Measurements from ENCODE around the gene ENTHD1. TPM values are rescaled to one million over a fixed set of nuclear protein-coding genes. Genes with fewer than 3 reads are reported as not detected.

ENTHD1 gene
- total RNA-seq, 1 donor from 2014 or later, result not detected

GRCh38 chr22:39723899-39724351 lies 169.6 kb downstream of the ENTHD1 start:
- no peak overlapping the region for H3K27ac Mint-ChIP-seq (ENCODE audit: unreplicated experiment)
- no peak overlapping the region for H3K4me3 Mint-ChIP-seq (ENCODE audit: unreplicated experiment)
- peaks cover 31% of the 10 kb centered on the region for H3K27me3 Mint-ChIP-seq (ENCODE audit: low read depth)
- no peak for DNase-seq (ENCODE audit: low spot score)
- no peak for TF ChIP-seq CTCF (IDR thresholded peaks at IDR 0.05)
- H3K4me1 Mint-ChIP-seq (ENCODE audit: low read depth), result no peaks in the 10 kb centered on the region
- H3K9me3 Mint-ChIP-seq (ENCODE audit: low read depth), result no peaks in the 10 kb centered on the region
- no peaks in the 10 kb centered on the region for H3K36me3 Mint-ChIP-seq (ENCODE audit: low read depth)

DNA sequence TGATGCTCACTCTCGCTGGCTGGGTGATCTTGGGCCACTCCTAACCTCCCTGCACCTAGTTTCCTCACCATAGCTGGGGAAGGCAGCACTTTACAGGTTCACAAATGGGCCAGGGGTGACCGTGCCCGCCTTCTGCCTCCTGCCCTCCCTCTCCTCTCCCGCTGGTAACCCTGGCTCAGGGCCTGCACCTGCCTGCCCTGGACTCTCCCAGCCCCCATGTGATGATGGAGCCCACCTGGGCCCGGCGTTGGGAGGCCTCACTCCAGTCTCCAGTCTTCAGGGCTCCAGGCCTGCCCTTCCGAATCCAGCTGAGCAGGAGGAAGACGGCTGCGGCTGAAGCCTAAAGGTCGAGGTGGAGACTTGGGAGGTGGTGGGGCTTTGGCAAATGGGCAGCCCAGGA lies 170.1 kb downstream of the ENTHD1 start:
- H3K4me1 Mint-ChIP-seq (ENCODE audit: low read depth), result no peaks in the 10 kb centered on the region
- H3K4me3 Mint-ChIP-seq (ENCODE audit: unreplicated experiment), result no peak overlapping the region
- no peaks in the 10 kb centered on the region for H3K36me3 Mint-ChIP-seq (ENCODE audit: low read depth)
- DNase-seq (ENCODE audit: low spot score), result no peak
- no peaks in the 10 kb centered on the region for H3K9me3 Mint-ChIP-seq (ENCODE audit: low read depth)
- no peak overlapping the region for H3K27ac Mint-ChIP-seq (ENCODE audit: unreplicated experiment)
- no peak for TF ChIP-seq CTCF (IDR thresholded peaks at IDR 0.05)
- H3K27me3 Mint-ChIP-seq (ENCODE audit: low read depth), result peaks cover 31% of the 10 kb centered on the region

DNA sequence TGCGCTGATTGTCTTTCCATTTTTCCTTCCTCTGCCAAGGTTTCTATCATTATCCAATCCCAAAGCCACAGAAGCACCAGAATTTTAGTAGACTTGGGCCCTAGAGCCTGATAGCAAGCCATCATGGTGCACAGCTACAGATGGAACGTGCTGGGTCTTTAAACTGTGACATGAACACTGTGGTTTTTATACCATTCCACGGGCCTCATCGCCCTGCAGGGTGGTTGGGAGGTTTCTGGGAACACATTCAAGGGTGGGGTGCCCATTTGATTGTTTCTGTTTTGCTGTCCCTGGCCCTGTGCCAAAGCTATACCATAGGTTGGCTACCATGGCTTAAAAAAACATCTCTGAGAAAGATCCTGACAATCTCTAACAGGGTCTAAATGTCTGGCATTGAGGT lies 171.1 kb downstream of the ENTHD1 start:
- DNase-seq (ENCODE audit: low spot score), result no peak
- Mint-ChIP-seq H3K4me1 (ENCODE audit: low read depth) (no peaks in the 10 kb centered on the region), H3K9me3 (ENCODE audit: low read depth) (no peaks in the 10 kb centered on the region), H3K36me3 (ENCODE audit: low read depth) (no peaks in the 10 kb centered on the region), H3K27ac (ENCODE audit: unreplicated experiment) (no peak overlapping the region), H3K4me3 (ENCODE audit: unreplicated experiment) (no peak overlapping the region), H3K27me3 (ENCODE audit: low read depth) (peaks cover 30% of the 10 kb centered on the region)
- no peak for TF ChIP-seq CTCF (IDR thresholded peaks at IDR 0.05)

DNA sequence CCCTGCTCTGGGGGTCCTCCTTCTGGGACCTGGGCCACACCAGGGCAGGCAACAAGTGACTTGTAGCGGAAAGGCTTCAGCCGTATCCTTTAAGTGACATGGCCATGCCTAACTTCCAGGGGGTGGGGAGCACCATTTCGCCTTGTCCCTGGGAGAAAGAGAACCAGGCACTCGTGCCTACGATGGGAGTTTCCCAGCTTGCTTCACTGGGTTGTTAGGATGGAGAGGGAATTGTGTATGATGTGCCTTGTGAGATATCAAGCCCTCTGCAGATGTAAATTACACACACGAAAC lies 171.6 kb downstream of the ENTHD1 start:
- H3K36me3 Mint-ChIP-seq (ENCODE audit: low read depth), result no peaks in the 10 kb centered on the region
- H3K9me3 Mint-ChIP-seq (ENCODE audit: low read depth), result no peaks in the 10 kb centered on the region
- DNase-seq (ENCODE audit: low spot score), result no peak
- peaks cover 27% of the 10 kb centered on the region for H3K27me3 Mint-ChIP-seq (ENCODE audit: low read depth)
- no peak overlapping the region for H3K27ac Mint-ChIP-seq (ENCODE audit: unreplicated experiment)
- H3K4me3 Mint-ChIP-seq (ENCODE audit: unreplicated experiment), result no peak overlapping the region
- no peaks in the 10 kb centered on the region for H3K4me1 Mint-ChIP-seq (ENCODE audit: low read depth)
- TF ChIP-seq CTCF (IDR thresholded peaks at IDR 0.05), result no peak

DNA sequence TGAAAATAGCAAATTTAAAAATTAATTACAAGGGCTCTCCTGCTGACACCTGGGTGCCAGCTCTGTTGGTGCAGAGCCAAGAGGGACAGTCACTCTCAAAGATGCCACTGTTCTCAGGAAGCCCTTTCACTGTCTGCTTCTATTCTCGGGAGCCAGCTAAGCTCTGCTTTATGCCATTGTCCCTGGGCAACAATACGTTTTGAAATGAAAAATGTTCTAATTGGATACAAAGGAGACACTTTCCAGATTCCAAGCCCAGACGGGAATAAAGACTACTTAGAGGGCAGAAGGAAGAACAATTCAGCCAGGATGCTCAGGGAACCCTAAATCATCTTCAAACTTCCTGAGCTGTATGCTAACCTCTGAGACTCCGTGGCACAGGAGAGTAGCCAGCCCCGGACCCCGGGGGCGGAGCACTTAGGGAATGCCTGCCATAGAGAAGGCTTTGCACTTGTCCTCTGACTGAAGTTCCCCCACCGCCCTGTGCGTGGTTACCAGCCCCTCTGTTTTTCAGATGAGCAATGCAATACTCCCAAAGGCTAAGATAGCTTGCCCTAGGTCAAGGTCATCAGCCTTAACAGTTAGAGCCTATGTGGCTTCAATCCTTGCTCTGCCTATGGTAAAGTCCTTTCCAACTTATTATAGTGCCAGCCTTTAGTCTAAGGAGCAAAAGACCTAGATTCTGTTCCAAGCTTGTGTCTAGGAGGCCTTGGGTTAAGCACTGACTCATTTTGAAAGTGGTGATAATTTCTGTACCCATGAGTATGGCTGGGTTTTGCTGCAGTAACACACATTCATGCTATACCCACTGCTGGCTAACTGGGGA lies 172.1 kb downstream of the ENTHD1 start:
- TF ChIP-seq CTCF (IDR thresholded peaks at IDR 0.05), result no peak
- no peak overlapping the region for H3K27ac Mint-ChIP-seq (ENCODE audit: unreplicated experiment)
- H3K9me3 Mint-ChIP-seq (ENCODE audit: low read depth), result no peaks in the 10 kb centered on the region
- H3K4me3 Mint-ChIP-seq (ENCODE audit: unreplicated experiment), result no peak overlapping the region
- no peak for DNase-seq (ENCODE audit: low spot score)
- H3K4me1 Mint-ChIP-seq (ENCODE audit: low read depth), result no peaks in the 10 kb centered on the region
- peaks cover 21% of the 10 kb centered on the region for H3K27me3 Mint-ChIP-seq (ENCODE audit: low read depth)
- no peaks in the 10 kb centered on the region for H3K36me3 Mint-ChIP-seq (ENCODE audit: low read depth)
